Tibial nerve (tissue), 4 donors: ENCODE data around the gene RASL11A. TPM values are rescaled to one million over a fixed set of nuclear protein-coding genes. Genes with fewer than 3 reads are reported as not detected.
"Not testable (repeated sequence)": the region's sequence is repeated elsewhere in the genome, so short reads cannot be mapped to it uniquely, and the experiment has no call there.

ENCODE experiments used
- DNase-seq, 2 donors: peaks; one replicate each; pipeline ENCODE4 v3.0.0-alpha.2; 2019; ENCODE audit warnings: low spot score in 2 of 2
- H3K27ac ChIP-seq, 4 donors: fragments of 200-600 bp; sonication (generic) in 3 of 4; one replicate each; pipeline ENCODE4 v1.5.1; 2017 to 2019; ENCODE audit warnings: mild to moderate bottlenecking in 1 of 4
- H3K27me3 ChIP-seq, 2 donors: fragments of 200-600 bp; sonication (generic) in 1 of 2; one replicate each; pipeline versions ENCODE4 v1.5.1 to v1.6.0; 2017 to 2019
- H3K36me3 ChIP-seq, 3 donors: fragments of 200-600 bp; sonication (generic); one replicate each; pipeline ENCODE4 v1.5.1; 2018 to 2019
- H3K4me1 ChIP-seq, 4 donors: fragments of 200-600 bp; sonication (generic) in 3 of 4; one replicate each; pipeline ENCODE4 v1.5.1; 2017 to 2019
- H3K4me3 ChIP-seq, 4 donors: fragments of 200-600 bp; sonication (generic) in 3 of 4; one replicate each; pipeline ENCODE4 v1.5.1; 2017 to 2019; ENCODE audit warnings: mild to moderate bottlenecking in 1 of 4, moderate library complexity in 1 of 4
- H3K9me3 ChIP-seq, 4 donors: fragments of 200-600 bp; sonication (generic) in 3 of 4; one replicate each; pipeline ENCODE4 v1.5.1; 2017 to 2019
- CTCF ChIP-seq, 5 experiments: fragments of 200-600 bp in 3 of 5; fragments of 450-650 bp in 2 of 5; sonication (generic) in 3 of 5; IDR thresholded peaks; one replicate each; pipeline ENCODE4 v1.5.1; 2016 to 2019; ENCODE audit warnings: antibody characterized with exemption in 5 of 5, mild to moderate bottlenecking in 3 of 5, moderate library complexity in 2 of 5
- EP300 ChIP-seq, 2 donors: sonication (generic); formaldehyde crosslinking; IDR thresholded peaks; one replicate each; pipeline ENCODE4 v1.6.1; 2017; ENCODE audit warnings: antibody characterized with exemption in 2 of 2, mild to moderate bottlenecking in 1 of 2
- POLR2A ChIP-seq, 2 donors: fragments of 450-650 bp; IDR thresholded peaks; one replicate each; pipeline ENCODE4 v1.6.1; 2017; ENCODE audit warnings: antibody characterized with exemption in 2 of 2, mild to moderate bottlenecking in 2 of 2, moderate library complexity in 2 of 2
- WGBS, 2 donors: methylation state at CpG; one replicate each; pipeline ENCODE4 v1.1.5; 2018; 5-methylcytosine and 5-hydroxymethylcytosine counted together
- total RNA-seq, 4 donors: library from RNA; depleted of rRNA; stranded (reverse); fragments of >200 nt; gene quantifications; one replicate each; pipeline ENCODE4 v1.1.0, GENCODE V29; 2016

Gene RASL11A
- 10 to 100 TPM; 16.5 to 45.0 (median 29.0) TPM for total RNA-seq

- TF ChIP-seq CTCF (IDR thresholded peaks at IDR 0.05) (peak; percentile 91 to 98 (median 97)), EP300 (IDR thresholded peaks at IDR 0.05) (peak in 1 of 2 donors; percentile 88), POLR2A (IDR thresholded peaks at IDR 0.05) (peak; percentile 42 to 77)
- H3K4me1 ChIP-seq: peaks cover 0 to 43% (median 10%) of the 10 kb centered on the region in 4 donors
- peak within 1 kb of the TSS; percentile 85 to 92 (median 88) for H3K4me3 ChIP-seq
- DNase-seq: peak; percentile 69 to 80
- H3K36me3 ChIP-seq: no peaks in the 10 kb centered on the region
- H3K9me3 ChIP-seq: no peaks in the 10 kb centered on the region
- no peaks in the 10 kb centered on the region for H3K27me3 ChIP-seq
- 2 to 4% methylated on average over 42 to 48 of the region's 99 CpGs for WGBS, 2 donors
- peak within 1 kb of the TSS; percentile 68 to 91 (median 90) for H3K27ac ChIP-seq
Observed at GRCh38 chr13:27270594-27271520, at the start of gene RASL11A. TSS of gene RASL11A (plus strand) at chr13:27270830. CDS start at chr13:27270945, 115 bp downstream.

DNA sequence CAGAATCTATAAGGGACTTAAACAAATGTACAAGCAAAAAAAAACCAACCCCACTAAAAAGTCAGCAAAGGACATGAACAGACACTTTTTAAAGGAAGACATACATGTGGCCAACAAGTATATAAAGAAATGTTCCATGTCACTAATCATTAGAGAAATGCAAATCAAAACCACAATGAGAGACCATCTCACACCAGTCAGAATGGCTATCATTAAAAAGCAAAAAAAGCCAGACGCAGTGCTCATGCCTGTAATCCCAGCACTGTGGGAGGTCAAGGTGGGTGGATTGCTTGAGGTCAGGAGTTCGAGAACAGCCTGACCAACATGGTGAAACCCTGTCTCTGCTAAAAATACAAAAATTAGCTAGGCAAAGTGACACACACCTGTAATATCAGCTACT, 48.5 kb upstream of the RASL11A start:
- WGBS, 2 donors: 64 to 78% methylated on average over 2 of the region's 2 CpGs
- not testable (repeated sequence) for H3K27ac ChIP-seq, H3K4me3 ChIP-seq, H3K27me3 ChIP-seq, H3K36me3 ChIP-seq, DNase-seq, H3K4me1 ChIP-seq, H3K9me3 ChIP-seq

DNA sequence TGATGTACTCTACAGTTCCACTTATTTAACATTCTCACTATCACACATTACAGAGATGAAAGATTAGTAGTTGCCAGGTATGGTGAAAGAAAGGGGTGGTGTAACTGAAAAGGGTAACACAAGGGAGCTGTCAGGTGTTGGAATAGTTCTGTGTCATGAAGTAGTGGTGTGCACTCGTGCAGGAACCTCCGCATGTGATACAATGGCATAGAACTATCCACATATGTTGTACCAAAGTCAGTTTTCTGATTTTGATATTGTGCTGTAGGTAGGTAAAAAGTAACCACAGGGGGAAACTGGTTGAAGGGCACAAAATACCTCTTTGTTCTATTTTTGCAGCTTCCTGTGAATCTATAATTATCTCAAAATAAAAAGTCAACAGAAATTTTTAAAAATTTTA, 43.6 kb upstream of the RASL11A start:
- DNase-seq: no peak
- TF ChIP-seq POLR2A (IDR thresholded peaks at IDR 0.05): no peak
- no peak for TF ChIP-seq EP300 (IDR thresholded peaks at IDR 0.05)
- no peak for TF ChIP-seq CTCF (IDR thresholded peaks at IDR 0.05)
- WGBS, 2 donors: 82 to 92% methylated on average over 2 of the region's 2 CpGs

DNA sequence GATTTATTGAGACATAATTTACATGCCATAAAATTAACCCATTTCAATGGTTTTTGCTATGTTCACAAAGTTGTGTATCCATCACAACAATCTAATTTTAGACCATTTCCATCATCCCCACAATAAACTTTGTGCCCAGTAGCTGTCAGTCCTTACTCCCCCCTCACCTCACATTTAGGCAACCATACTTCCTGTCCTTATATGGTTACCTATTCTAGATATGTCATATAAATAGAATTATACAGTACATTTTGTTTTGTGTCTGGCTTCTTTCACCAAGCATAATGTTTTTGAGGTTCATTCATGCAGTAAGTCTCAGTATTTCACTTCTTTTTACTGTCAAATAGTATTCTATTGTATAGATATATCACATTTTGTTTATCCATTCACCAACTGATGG, 42.5 kb upstream of the RASL11A start:
- DNase-seq: no peak
- H3K4me3 ChIP-seq: no peak overlapping the region
- H3K36me3 ChIP-seq: no peaks in the 10 kb centered on the region
- peaks cover 0 to 11% (median 4%) of the 10 kb centered on the region in 4 donors for H3K9me3 ChIP-seq
- no peaks in the 10 kb centered on the region for H3K27me3 ChIP-seq
- H3K27ac ChIP-seq: no peak overlapping the region
- no peaks in the 10 kb centered on the region for H3K4me1 ChIP-seq
- no peak for TF ChIP-seq CTCF (IDR thresholded peaks at IDR 0.05)
- TF ChIP-seq POLR2A (IDR thresholded peaks at IDR 0.05): no peak
- TF ChIP-seq EP300 (IDR thresholded peaks at IDR 0.05): no peak

More for the DNA sequence above, 43.6 kb upstream of the RASL11A start:
- H3K36me3 ChIP-seq: no peaks in the 10 kb centered on the region
- H3K27me3 ChIP-seq: no peaks in the 10 kb centered on the region
- H3K27ac ChIP-seq: no peak overlapping the region
- H3K9me3 ChIP-seq: peaks cover 0 to 8% (median 4%) of the 10 kb centered on the region in 4 donors
- no peaks in the 10 kb centered on the region for H3K4me1 ChIP-seq
- no peak overlapping the region for H3K4me3 ChIP-seq

DNA sequence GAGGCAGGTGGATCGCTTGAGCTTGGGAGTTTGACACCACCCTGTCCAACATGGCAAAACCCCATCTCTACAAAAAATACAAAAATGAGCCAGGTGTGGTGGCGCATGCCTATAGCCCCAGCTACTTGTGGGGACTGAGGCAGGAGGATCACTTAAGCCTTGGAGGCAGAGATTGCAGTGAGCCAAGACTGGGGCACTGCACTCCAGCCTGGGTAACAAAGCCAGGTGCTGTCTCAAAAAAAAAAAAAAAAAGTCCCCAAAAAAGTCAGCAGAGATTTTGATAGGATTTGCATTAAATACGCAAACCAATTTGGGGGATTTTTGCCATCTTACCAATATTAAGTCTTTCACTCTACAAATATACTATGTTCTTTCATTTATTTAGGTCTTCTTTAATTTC, 41.0 kb upstream of the RASL11A start:
- H3K9me3 ChIP-seq: peaks cover 0 to 11% (median 4%) of the 10 kb centered on the region in 4 donors
- no peaks in the 10 kb centered on the region for H3K36me3 ChIP-seq
- no peaks in the 10 kb centered on the region for H3K27me3 ChIP-seq
- no peaks in the 10 kb centered on the region for H3K4me1 ChIP-seq
- H3K4me3 ChIP-seq: no peak overlapping the region
- no peak for TF ChIP-seq EP300 (IDR thresholded peaks at IDR 0.05)
- TF ChIP-seq CTCF (IDR thresholded peaks at IDR 0.05): no peak
- DNase-seq: no peak
- H3K27ac ChIP-seq: no peak overlapping the region
- 93 to 95% methylated on average over 3 of the region's 3 CpGs for WGBS, 2 donors
